ENCODE data around the gene RNASE4.

RNASE4 gene

GRCh38 chr14:20681348-20682126, 2.8 kb upstream of the RNASE4 start:
- in situ Hi-C loops (cut with HindIII; ENCODE audit: low sequenced_read_pairs), result no loop called here
- TF ChIP-seq CTCF (IDR thresholded peaks at IDR 0.05; ENCODE audit: low read depth, low read length, missing control alignments), result no peak
- peak; percentile 72 for DNase-seq (ENCODE audit: low read depth)
- peak overlapping the region; percentile 81 for H3K4me3 ChIP-seq (ENCODE audit: low read depth, low read length)

GRCh38 chr14:20682127-20682434, 2.3 kb upstream of the RNASE4 start:
- no peak for TF ChIP-seq CTCF (IDR thresholded peaks at IDR 0.05; ENCODE audit: low read depth, low read length, missing control alignments)
- peak overlapping the region; percentile 81 for H3K4me3 ChIP-seq (ENCODE audit: low read depth, low read length)
- in situ Hi-C loops (cut with HindIII; ENCODE audit: low sequenced_read_pairs), result no loop called here
- no peak for DNase-seq (ENCODE audit: low read depth)

GRCh38 chr14:20682435-20683124, 1.8 kb upstream of the RNASE4 start:
- TF ChIP-seq CTCF (IDR thresholded peaks at IDR 0.05; ENCODE audit: low read depth, low read length, missing control alignments), result peak; percentile 3
- peak overlapping the region; percentile 81 for H3K4me3 ChIP-seq (ENCODE audit: low read depth, low read length)
- peak; percentile 78 for DNase-seq (ENCODE audit: low read depth)
- in situ Hi-C loops (cut with HindIII; ENCODE audit: low sequenced_read_pairs), result no loop called here

DNA sequence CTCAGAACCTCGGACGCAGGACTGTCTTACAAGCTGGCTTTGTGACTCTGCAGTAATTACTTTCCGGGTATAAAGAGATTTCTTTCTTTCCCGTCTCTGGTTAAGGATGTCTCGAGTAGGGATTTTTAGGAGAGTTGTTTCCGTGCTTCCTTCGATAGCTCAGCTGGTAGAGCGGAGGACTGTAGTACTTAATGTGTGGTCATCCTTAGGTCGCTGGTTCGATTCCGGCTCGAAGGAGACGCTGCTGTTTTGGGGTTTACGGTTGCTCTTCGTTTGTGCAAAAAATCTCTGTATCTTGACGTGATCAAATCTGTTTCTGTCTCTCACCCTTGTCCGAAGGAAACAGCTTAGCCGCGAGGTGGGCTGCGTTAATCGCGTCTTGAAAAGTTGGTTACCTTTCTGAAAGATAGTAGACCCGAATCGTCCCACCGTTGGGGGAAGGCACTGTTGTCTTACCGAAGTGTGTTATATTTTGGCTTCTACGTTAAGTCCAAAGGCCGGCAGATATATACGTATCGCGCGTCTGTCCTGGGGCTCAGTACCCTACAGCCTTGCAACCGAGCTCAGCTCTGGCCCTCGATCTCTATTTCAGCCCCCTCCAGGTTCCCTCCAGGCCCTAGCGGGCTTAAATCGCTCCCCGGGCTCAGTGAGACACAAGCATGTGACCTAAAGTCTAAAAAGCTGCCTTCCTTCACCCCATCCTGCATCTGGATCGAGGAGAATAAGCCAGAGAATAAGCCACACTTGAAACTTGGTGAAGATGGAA, 1.1 kb upstream of the RNASE4 start:
- peak; percentile 64 for DNase-seq (ENCODE audit: low read depth)
- peak overlapping the region; percentile 81 for H3K4me3 ChIP-seq (ENCODE audit: low read depth, low read length)
- in situ Hi-C loops (cut with HindIII; ENCODE audit: low sequenced_read_pairs), result no loop called here
- TF ChIP-seq CTCF (IDR thresholded peaks at IDR 0.05; ENCODE audit: low read depth, low read length, missing control alignments), result no peak

DNA sequence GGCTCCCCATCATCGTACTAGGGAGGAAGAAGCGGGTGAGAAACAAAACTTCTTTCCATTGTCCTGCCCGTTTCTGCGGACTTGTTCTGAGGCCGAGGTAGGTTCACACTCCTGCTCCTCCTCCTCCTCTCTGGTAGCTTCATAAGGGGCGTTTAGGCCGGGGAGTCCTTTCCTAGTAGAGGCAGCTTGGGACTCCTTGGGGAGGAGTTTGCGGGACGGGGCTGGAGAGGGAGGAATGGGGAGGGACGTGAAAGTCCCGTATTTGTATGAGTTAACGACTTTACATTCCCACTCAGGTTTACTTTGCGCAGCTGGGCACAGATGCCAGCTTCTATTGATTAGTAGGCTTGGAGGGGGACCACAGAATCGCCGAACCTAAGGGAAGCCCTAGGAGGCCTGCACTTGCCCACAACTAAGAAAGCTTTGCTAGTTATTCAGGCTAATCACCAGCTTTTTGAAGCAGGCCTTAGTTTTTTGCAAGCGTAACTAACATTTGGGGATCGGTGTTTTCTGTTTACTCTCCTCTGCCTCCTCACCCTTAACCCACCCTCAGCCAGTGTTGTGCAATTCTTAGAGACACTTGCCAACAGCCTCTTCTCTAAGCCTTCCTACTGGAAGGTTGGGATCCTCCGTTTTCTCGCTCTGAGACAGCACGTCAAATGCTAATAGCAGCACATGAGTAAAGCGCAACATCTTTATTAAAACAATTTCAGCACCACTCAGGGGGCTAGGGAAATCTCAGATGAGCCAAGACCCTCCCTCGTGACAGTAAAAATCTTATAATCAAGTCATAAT, 499 bp downstream of the RNASE4 start:
- DNase-seq (ENCODE audit: low read depth), result no peak
- in situ Hi-C loops (cut with HindIII; ENCODE audit: low sequenced_read_pairs), result no loop called here

More for the DNA sequence above, 499 bp downstream of the RNASE4 start:
- peak overlapping the region; percentile 81 for H3K4me3 ChIP-seq (ENCODE audit: low read depth, low read length)
- no peak for TF ChIP-seq CTCF (IDR thresholded peaks at IDR 0.05; ENCODE audit: low read depth, low read length, missing control alignments)

Measured in astrocyte of the cerebellum (primary cell).